NB4 (cell line): Measurements from ENCODE around the gene CD209.

Experiments
- DNase-seq: peaks from one replicate; pipeline ENCODE4 v3.0.0; 2010; ENCODE audit warnings: low read depth
- H3K4me3 ChIP-seq: one replicate; pipeline ENCODE4 v1.5.1; 2011; ENCODE audit warnings: mild to moderate bottlenecking, low read depth, low read length, moderate library complexity
- CTCF ChIP-seq: IDR thresholded peaks from one replicate; pipeline ENCODE4 v1.5.1; 2012; ENCODE audit warnings: low read depth, low read length
- MAX ChIP-seq: IDR thresholded peaks from 2 replicates; pipeline ENCODE4 v1.6.1; 2011; ENCODE audit warnings: low read depth, low read length
- MYC ChIP-seq: IDR thresholded peaks from 2 replicates; pipeline ENCODE4 v1.6.1; 2011; ENCODE audit warnings: low read depth, low read length
- POLR2A ChIP-seq: IDR thresholded peaks from 2 replicates; pipeline ENCODE4 v1.6.1; 2011; ENCODE audit warnings: mild to moderate bottlenecking; ENCODE audit not compliant: insufficient read length; ENCODE audit errors: extremely low read depth

CD209 gene

GRCh38 chr19:7734220-7735203, 12.8 kb downstream of the CD209 start:
- TF ChIP-seq POLR2A = no peak
- TF ChIP-seq MYC = no peak
- no peak for TF ChIP-seq CTCF
- TF ChIP-seq MAX = no peak
- peak; percentile 67 for DNase-seq
- H3K4me3 ChIP-seq = no peak overlapping the region

- no peak overlapping the region for H3K4me3 ChIP-seq
- DNase-seq = no peak
- TF ChIP-seq MAX (no peak), MYC (no peak), CTCF (no peak), POLR2A (no peak)
Observed at GRCh38 chr19:7733376-7733775, 14.0 kb downstream of the CD209 start.

- no peak for DNase-seq
- TF ChIP-seq MAX (no peak), POLR2A (no peak), MYC (no peak), CTCF (no peak)
- no peak within 1 kb of the TSS for H3K4me3 ChIP-seq
Observed at GRCh38 chr19:7732045-7732444, 15.3 kb downstream of the CD209 start, which contains the start of gene CLEC4G. CLEC4G (minus strand) TSS chr19:7732110; CDS start chr19:7732102, 8 bp downstream.

GRCh38 chr19:7731615-7732014, 15.7 kb downstream of the CD209 start:
- no peak for TF ChIP-seq CTCF
- no peak for TF ChIP-seq MAX
- no peak for TF ChIP-seq MYC
- no peak for TF ChIP-seq POLR2A
- DNase-seq = no peak
- H3K4me3 ChIP-seq = no peak overlapping the region

- DNase-seq = no peak
- H3K4me3 ChIP-seq = no peak overlapping the region
- no peak for TF ChIP-seq MYC
- no peak for TF ChIP-seq MAX
- no peak for TF ChIP-seq POLR2A
- TF ChIP-seq CTCF = no peak
Observed at GRCh38 chr19:7731218-7731595, 16.1 kb downstream of the CD209 start.
